HepG2 (cell line): ENCODE data around the gene RBM12. TPM values are rescaled to one million over a fixed set of nuclear protein-coding genes. Genes with fewer than 3 reads are reported as not detected.

Source experiments
- BCL6 ChIP-seq: IDR thresholded peaks from 2 replicates; pipeline ENCODE4 v1.6.1; 2016; ENCODE audit warnings: missing genetic modification reagents, missing compliant biosample characterization
- CHD2 ChIP-seq: IDR thresholded peaks from 2 replicates; pipeline ENCODE4 v1.6.1; 2011; ENCODE audit warnings: low read depth, low read length, improper control_type of control experiment
- GZF1 ChIP-seq: sonication (generic); formaldehyde crosslinking; IDR thresholded peaks from 2 replicates; pipeline ENCODE4 v1.5.1; 2020; ENCODE audit warnings: mild to moderate bottlenecking, missing genetic modification reagents
- RBFOX2 ChIP-seq: fragments of 200-400 bp; formaldehyde crosslinking; IDR thresholded peaks from 2 replicates; pipeline ENCODE4 v1.6.1; 2017; ENCODE audit warnings: low read depth, mild to moderate bottlenecking, low read length
- RXRA ChIP-seq: sonication (generic); formaldehyde crosslinking; IDR thresholded peaks from 2 replicates; pipeline ENCODE4 v1.5.1; 2020; ENCODE audit warnings: missing genetic modification reagents
- SAFB2 ChIP-seq: sonication (generic); formaldehyde crosslinking; IDR thresholded peaks from 2 replicates; pipeline ENCODE4 v1.5.1; 2020; ENCODE audit warnings: missing genetic modification reagents, low read depth, mild to moderate bottlenecking, borderline replicate concordance
- SCMH1 ChIP-seq: sonication (generic); formaldehyde crosslinking; IDR thresholded peaks from 2 replicates; pipeline ENCODE4 v1.9.0; 2021; ENCODE audit warnings: missing genetic modification reagents, mild to moderate bottlenecking, borderline replicate concordance
- SNAPC2 ChIP-seq: sonication (generic); formaldehyde crosslinking; IDR thresholded peaks from 2 replicates; pipeline ENCODE4 v1.8.1; 2022; ENCODE audit warnings: mild to moderate bottlenecking, missing genetic modification reagents
- SOX6 ChIP-seq, 2 experiments: fragments of 450-650 bp in 1 of 2; sonication (generic) in 1 of 2; formaldehyde crosslinking in 1 of 2; IDR thresholded peaks; 2 replicates each; pipeline versions ENCODE4 v1.4.0 to v1.6.1; 2017 to 2020; ENCODE audit warnings: antibody characterized with exemption in 1 of 2, mild to moderate bottlenecking in 1 of 2, missing genetic modification reagents in 1 of 2
- SRSF9 ChIP-seq: fragments of 200-400 bp; formaldehyde crosslinking; IDR thresholded peaks from 2 replicates; pipeline ENCODE4 v1.6.1; 2018; ENCODE audit warnings: borderline replicate concordance, mild to moderate bottlenecking, low read depth, low read length; ENCODE audit not compliant: insufficient read depth, poor library complexity, severe bottlenecking
- ZBTB38 ChIP-seq: sonication (generic); formaldehyde crosslinking; IDR thresholded peaks from 2 replicates; pipeline ENCODE4 v1.5.1; 2020; ENCODE audit warnings: mild to moderate bottlenecking, missing genetic modification reagents
- ZNF296 ChIP-seq: sonication (generic); formaldehyde crosslinking; conservative IDR thresholded peaks from 2 replicates; pipeline ENCODE4 v1.5.0; 2020; ENCODE audit warnings: mild to moderate bottlenecking, missing genetic modification reagents
- ZNF441 ChIP-seq: sonication (generic); formaldehyde crosslinking; IDR thresholded peaks from 2 replicates; pipeline ENCODE4 v1.7.0; 2021; ENCODE audit warnings: missing genetic modification reagents, borderline replicate concordance
- ZNF530 ChIP-seq: sonication (generic); formaldehyde crosslinking; IDR thresholded peaks from 2 replicates; pipeline ENCODE4 v1.5.0; 2020; ENCODE audit warnings: low read depth, mild to moderate bottlenecking, missing genetic modification reagents
- ZNF709 ChIP-seq: sonication (generic); formaldehyde crosslinking; IDR thresholded peaks from 2 replicates; pipeline ENCODE4 v1.5.0; 2020; ENCODE audit warnings: mild to moderate bottlenecking, missing genetic modification reagents
- polyA plus RNA-seq, 8 experiments: library from polyadenylated mRNA; depleted of rRNA in 3 of 8; stranded (reverse) in 7 of 8; unstranded in 1 of 8; fragments of >200 nt; fragmentation: Illumina TruSeq in 4 of 8; extraction: Trizol in 4 of 8; gene quantifications; 2 replicates each; pipeline versions ENCODE4 v1.2.1 to v1.2.3, GENCODE V29; 2011 to 2016; ENCODE audit warnings: low read depth in 4 of 8, missing spikeins in 1 of 8, mixed read lengths in 1 of 8; ENCODE audit not compliant: insufficient read depth in 1 of 8
- total RNA-seq, 5 experiments: library from RNA; depleted of rRNA; stranded (reverse); fragments of >200 nt; fragmentation: Illumina TruSeq; extraction: Trizol; gene quantifications; 2 replicates each; pipeline ENCODE4 v1.2.3, GENCODE V29; 2016; ENCODE audit warnings: low read depth in 1 of 5
- TF ChIP-seq, protein P1 (sequence below): sonication (generic); formaldehyde crosslinking; IDR thresholded peaks from 2 replicates; pipeline ENCODE4 v1.4.0; 2020; ENCODE audit warnings: missing genetic modification reagents
- TF ChIP-seq, protein P2 (sequence below), 2 experiments: sonication (generic) in 1 of 2; formaldehyde crosslinking in 1 of 2; IDR thresholded peaks; 2 replicates each; pipeline versions ENCODE4 v1.4.0 to v1.6.1; 2016 to 2020; ENCODE audit warnings: borderline replicate concordance in 1 of 2, low read depth in 1 of 2, mild to moderate bottlenecking in 1 of 2, missing genetic modification reagents in 1 of 2
- TF ChIP-seq, protein P3 (sequence below): sonication (generic); formaldehyde crosslinking; IDR thresholded peaks from 2 replicates; pipeline ENCODE4 v1.8.0; 2022; ENCODE audit warnings: mild to moderate bottlenecking, missing genetic modification reagents, borderline replicate concordance

Gene RBM12
- total and polyA plus RNA-seq, 2 of the 13 experiments (the other 11 are each of a cell fraction or from before 2014, with no cell fraction given), result 97.9 to 104 TPM

DNA sequence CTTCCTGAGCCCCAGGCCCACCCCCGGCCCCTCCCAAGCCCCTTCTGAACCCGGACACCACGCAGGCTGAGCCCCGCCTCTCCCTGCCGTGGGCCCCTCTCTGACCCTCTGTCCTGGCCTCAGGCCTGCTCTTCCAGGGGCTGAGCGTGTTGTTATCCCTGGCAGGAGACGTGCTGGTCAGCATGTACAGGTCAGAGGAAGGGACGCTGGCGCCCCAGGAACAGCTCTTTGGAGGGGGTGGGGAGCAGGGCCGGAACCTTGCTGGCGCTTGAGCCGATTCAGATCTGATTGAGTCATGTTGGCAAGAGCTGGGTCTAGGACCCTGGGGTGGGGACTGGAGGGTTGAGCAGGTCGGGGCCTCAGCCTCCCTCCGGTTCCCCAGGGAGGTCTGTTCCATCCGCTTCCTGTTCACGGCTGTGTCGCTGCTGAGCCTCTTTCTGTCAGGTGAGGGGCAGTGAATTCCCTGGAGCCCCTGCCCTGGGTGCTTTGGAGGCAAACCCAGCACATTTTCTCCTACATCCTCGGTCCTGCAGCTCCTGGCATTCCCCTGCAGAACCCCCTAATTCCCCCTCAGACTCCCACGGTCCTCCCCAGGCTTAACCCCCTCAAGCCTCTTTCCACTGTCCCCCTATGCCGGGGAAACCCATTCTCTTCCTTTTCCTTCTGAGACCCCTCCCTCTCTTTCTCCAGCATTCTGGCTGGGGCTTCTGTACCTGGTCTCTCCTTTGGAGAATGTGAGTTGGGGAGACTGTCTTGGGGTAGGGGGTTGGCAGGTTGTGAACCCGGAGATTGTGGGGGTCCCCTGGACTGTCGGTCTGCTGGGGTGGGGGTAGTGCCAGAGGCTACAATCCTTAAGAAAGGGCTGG lies 47.1 kb downstream of the RBM12 start (continued):
- TF ChIP-seq SOX6 (IDR thresholded peaks at IDR 0.05) (no peak), SOX6 (CRISPR knock-in tag; IDR thresholded peaks at IDR 0.05) (no peak), ZNF530 (CRISPR knock-in tag) (0 out of 2 replicates have a peak, but pooled peaks have one; percentile 31), SCMH1 (CRISPR knock-in tag) (no peak), RBFOX2 (no peak; the same call in 1 of the 2 replicates), ZNF296 (CRISPR knock-in tag) (0 out of 2 replicates have a peak, but pooled peaks have one; percentile 85), SAFB2 (CRISPR knock-in tag) (no peak; the same call in 1 of the 2 replicates), BCL6 (CRISPR knock-in tag) (no peak), ZNF709 (CRISPR knock-in tag) (no peak), SRSF9 (no peak), RXRA (CRISPR knock-in tag) (peak; percentile 81; the same call in 1 of the 2 replicates), ZBTB38 (CRISPR knock-in tag) (peak; percentile 87; the same call in 1 of the 2 replicates), GZF1 (CRISPR knock-in tag) (0 out of 2 replicates have a peak, but pooled peaks have one; percentile 52), CHD2 (no peak), ZNF441 (CRISPR knock-in tag) (no peak), SNAPC2 (peak; percentile 57; the same call in 1 of the 2 replicates)
- TF ChIP-seq, protein P1, sequence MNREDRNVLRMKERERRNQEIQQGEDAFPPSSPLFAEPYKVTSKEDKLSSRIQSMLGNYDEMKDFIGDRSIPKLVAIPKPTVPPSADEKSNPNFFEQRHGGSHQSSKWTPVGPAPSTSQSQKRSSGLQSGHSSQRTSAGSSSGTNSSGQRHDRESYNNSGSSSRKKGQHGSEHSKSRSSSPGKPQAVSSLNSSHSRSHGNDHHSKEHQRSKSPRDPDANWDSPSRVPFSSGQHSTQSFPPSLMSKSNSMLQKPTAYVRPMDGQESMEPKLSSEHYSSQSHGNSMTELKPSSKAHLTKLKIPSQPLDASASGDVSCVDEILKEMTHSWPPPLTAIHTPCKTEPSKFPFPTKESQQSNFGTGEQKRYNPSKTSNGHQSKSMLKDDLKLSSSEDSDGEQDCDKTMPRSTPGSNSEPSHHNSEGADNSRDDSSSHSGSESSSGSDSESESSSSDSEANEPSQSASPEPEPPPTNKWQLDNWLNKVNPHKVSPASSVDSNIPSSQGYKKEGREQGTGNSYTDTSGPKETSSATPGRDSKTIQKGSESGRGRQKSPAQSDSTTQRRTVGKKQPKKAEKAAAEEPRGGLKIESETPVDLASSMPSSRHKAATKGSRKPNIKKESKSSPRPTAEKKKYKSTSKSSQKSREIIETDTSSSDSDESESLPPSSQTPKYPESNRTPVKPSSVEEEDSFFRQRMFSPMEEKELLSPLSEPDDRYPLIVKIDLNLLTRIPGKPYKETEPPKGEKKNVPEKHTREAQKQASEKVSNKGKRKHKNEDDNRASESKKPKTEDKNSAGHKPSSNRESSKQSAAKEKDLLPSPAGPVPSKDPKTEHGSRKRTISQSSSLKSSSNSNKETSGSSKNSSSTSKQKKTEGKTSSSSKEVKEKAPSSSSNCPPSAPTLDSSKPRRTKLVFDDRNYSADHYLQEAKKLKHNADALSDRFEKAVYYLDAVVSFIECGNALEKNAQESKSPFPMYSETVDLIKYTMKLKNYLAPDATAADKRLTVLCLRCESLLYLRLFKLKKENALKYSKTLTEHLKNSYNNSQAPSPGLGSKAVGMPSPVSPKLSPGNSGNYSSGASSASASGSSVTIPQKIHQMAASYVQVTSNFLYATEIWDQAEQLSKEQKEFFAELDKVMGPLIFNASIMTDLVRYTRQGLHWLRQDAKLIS (CRISPR knock-in tag), result no peak; the same call in 1 of the 2 replicates
- TF ChIP-seq, protein P2, sequence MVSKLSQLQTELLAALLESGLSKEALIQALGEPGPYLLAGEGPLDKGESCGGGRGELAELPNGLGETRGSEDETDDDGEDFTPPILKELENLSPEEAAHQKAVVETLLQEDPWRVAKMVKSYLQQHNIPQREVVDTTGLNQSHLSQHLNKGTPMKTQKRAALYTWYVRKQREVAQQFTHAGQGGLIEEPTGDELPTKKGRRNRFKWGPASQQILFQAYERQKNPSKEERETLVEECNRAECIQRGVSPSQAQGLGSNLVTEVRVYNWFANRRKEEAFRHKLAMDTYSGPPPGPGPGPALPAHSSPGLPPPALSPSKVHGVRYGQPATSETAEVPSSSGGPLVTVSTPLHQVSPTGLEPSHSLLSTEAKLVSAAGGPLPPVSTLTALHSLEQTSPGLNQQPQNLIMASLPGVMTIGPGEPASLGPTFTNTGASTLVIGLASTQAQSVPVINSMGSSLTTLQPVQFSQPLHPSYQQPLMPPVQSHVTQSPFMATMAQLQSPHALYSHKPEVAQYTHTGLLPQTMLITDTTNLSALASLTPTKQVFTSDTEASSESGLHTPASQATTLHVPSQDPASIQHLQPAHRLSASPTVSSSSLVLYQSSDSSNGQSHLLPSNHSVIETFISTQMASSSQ (IDR thresholded peaks at IDR 0.05; ENCODE audit: low read depth), result no peak
- TF ChIP-seq, protein P2 (CRISPR knock-in tag; IDR thresholded peaks at IDR 0.05; ENCODE audit: borderline replicate concordance), result no peak
- TF ChIP-seq, protein P3, sequence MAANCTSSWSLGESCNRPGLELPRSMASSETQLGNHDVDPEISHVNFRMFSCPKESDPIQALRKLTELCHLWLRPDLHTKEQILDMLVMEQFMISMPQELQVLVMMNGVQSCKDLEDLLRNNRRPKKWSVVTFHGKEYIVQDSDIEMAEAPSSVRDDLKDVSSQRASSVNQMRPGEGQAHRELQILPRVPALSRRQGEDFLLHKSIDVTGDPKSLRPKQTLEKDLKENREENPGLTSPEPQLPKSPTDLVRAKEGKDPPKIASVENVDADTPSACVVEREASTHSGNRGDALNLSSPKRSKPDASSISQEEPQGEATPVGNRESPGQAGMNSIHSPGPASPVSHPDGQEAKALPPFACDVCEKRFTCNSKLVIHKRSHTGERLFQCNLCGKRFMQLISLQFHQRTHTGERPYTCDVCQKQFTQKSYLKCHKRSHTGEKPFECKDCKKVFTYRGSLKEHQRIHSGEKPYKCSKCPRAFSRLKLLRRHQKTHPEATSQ, result no peak; the same call in 1 of the 2 replicates
